Endothelial cell (in vitro differentiated cells): ENCODE measurements around the gene TAF3. TPM values are rescaled to one million over a fixed set of nuclear protein-coding genes. Genes with fewer than 3 reads are reported as not detected.
A peak's percentile ranks its signal among the peaks of the same experiment; 100 is the strongest.

ENCODE experiments used
- DNase-seq: peaks from one replicate; pipeline ENCODE4 v3.0.0; 2021; ENCODE audit warnings: low spot score
- H3K27ac Mint-ChIP-seq: one replicate; pipeline ENCODE4 v1.8.0; 2021; ENCODE audit warnings: mixed read lengths, inconsistent platforms; ENCODE audit not compliant: unreplicated experiment
- H3K27me3 Mint-ChIP-seq: one replicate; pipeline ENCODE4 v1.8.0; 2021; ENCODE audit warnings: mild to moderate bottlenecking, moderate library complexity, mixed read lengths, inconsistent platforms; ENCODE audit not compliant: unreplicated experiment
- H3K36me3 Mint-ChIP-seq: one replicate; pipeline ENCODE4 v1.8.0; 2021; ENCODE audit warnings: mild to moderate bottlenecking, low read depth, mixed read lengths, inconsistent platforms; ENCODE audit not compliant: unreplicated experiment
- H3K4me1 Mint-ChIP-seq: one replicate; pipeline ENCODE4 v1.8.0; 2021; ENCODE audit warnings: mild to moderate bottlenecking, mixed read lengths, inconsistent platforms; ENCODE audit not compliant: unreplicated experiment
- H3K4me3 Mint-ChIP-seq: one replicate; pipeline ENCODE4 v1.8.0; 2021; ENCODE audit warnings: mild to moderate bottlenecking, mixed read lengths, inconsistent platforms; ENCODE audit not compliant: unreplicated experiment
- H3K9me3 Mint-ChIP-seq: one replicate; pipeline ENCODE4 v1.8.0; 2021; ENCODE audit warnings: mixed read lengths, inconsistent platforms; ENCODE audit not compliant: unreplicated experiment
- total RNA-seq: library from RNA; stranded (reverse); fragmentation: NEBNext Ultra II Directional; extraction: Animal tissue kit (Norgen Biotek cat#: 25700); gene quantifications from one replicate; pipeline ENCODE4 v1.2.1, GENCODE V29; 2021; ENCODE audit not compliant: unreplicated experiment
- TF ChIP-seq, protein P1 (sequence below): fragments of 200-600 bp; sonication (generic); IDR thresholded peaks from one replicate; pipeline ENCODE4 v1.5.0; 2021; ENCODE audit warnings: antibody characterized with exemption; ENCODE audit not compliant: unreplicated experiment

The TAF3 gene
- total RNA-seq, 1 donor from 2014 or later, result 12.4 TPM

DNA sequence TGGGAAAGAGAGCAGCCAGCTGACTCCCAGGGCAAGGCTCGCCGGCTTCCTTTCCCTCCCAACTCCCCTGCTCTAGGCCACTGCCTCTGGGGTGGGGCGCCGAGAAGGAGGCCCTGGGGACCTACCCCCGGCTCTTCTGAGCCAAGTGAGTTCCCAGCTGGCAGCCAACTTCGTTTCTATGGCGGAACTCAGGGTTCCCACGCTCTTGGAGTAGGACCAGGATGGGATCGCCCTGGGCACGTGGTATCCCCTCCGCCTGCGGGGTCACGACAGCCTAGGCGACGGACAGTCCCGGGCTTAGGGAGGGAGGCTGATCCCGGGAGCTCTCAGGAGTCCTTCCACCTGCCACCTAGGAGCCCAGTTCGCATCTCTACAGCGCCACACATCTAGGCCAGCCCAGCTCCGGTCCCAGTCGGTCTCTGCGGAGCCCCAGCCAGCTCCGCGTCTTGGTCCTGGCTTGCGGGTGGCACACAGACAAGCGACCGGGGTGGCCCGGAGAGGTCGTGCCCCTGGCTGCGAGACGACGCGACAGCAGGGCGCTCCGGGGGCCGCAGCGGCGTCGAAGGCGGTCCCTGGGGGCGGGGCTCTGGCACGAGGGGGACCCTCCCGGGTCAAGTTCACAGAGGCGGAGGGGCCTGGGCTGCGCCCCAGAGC lies 215.6 kb downstream of the TAF3 start:
- H3K27ac Mint-ChIP-seq, result no peak overlapping the region

DNA sequence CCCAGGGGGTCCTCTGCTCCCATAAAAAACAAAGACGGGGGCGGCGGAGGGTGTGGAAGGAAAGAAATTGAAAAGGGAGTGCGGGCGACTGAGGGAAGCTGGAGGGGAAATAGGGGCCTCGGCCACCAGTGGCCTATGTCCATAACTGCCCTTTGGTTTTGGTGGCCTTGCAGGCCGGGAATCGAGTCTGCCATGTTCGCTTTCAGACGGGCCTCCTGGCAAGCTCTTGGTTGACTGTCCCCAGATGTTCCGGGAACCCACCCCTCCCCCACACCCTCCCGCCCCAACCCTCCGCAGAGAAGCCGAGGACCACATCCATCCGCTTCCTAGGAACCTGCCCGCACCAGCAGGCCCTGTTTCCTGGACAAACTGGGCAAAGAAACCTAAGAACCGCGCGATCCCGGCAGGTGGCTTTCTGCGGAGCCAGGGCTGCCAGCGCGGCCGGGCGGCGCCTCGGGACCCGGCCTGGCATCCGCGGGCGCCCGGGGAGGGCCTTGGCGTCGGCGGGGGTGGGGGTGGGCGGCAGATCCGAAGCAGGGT lies 216.2 kb downstream of the TAF3 start:
- H3K27ac Mint-ChIP-seq, result no peak overlapping the region
- no peak for DNase-seq
- H3K9me3 Mint-ChIP-seq, result no peaks in the 10 kb centered on the region
- peaks cover 28% of the 10 kb centered on the region for H3K27me3 Mint-ChIP-seq
- H3K4me3 Mint-ChIP-seq, result no peak overlapping the region
- TF ChIP-seq, protein P1, sequence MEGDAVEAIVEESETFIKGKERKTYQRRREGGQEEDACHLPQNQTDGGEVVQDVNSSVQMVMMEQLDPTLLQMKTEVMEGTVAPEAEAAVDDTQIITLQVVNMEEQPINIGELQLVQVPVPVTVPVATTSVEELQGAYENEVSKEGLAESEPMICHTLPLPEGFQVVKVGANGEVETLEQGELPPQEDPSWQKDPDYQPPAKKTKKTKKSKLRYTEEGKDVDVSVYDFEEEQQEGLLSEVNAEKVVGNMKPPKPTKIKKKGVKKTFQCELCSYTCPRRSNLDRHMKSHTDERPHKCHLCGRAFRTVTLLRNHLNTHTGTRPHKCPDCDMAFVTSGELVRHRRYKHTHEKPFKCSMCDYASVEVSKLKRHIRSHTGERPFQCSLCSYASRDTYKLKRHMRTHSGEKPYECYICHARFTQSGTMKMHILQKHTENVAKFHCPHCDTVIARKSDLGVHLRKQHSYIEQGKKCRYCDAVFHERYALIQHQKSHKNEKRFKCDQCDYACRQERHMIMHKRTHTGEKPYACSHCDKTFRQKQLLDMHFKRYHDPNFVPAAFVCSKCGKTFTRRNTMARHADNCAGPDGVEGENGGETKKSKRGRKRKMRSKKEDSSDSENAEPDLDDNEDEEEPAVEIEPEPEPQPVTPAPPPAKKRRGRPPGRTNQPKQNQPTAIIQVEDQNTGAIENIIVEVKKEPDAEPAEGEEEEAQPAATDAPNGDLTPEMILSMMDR, result no peak
- H3K36me3 Mint-ChIP-seq, result peaks cover 4% of the 10 kb centered on the region
- H3K4me1 Mint-ChIP-seq, result peaks cover 21% of the 10 kb centered on the region

More for the DNA sequence above, 215.6 kb downstream of the TAF3 start:
- H3K36me3 Mint-ChIP-seq, result peaks cover 4% of the 10 kb centered on the region
- TF ChIP-seq, protein P1, result no peak
- peaks cover 18% of the 10 kb centered on the region for H3K4me1 Mint-ChIP-seq
- H3K9me3 Mint-ChIP-seq, result no peaks in the 10 kb centered on the region
- H3K4me3 Mint-ChIP-seq, result no peak overlapping the region
- peaks cover 24% of the 10 kb centered on the region for H3K27me3 Mint-ChIP-seq
- no peak for DNase-seq

DNA sequence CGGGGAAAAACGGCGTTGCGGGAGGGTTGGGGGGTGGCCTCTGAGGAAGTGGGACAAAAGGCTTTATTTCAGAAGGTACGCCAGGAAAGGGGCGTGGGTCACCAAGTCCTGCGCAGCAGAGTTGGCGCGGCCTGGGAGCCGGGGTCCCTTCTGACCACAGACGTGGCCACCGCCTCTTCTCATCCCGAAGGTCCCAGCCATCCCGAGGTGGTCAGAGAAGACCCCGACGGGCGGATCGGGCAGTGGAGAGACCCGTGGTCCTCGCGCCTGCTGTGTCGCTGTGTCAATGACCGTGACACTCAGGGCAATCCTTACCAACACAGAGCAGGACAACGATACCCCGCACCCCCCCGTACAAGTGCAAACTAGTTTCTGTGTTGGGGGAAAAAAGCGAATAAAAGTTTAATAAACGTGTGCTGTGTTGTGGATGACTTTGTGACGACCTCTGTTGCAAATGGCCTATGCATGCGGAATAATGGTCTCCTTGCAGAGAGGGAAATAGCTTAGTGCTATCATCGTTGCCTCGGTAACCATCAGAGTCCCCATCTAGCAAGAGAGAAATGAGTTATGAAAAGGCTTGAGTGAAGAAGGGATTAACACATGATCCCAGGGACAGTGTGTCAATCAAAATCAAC lies 216.8 kb downstream of the TAF3 start:
- TF ChIP-seq, protein P1, result no peak
- H3K27ac Mint-ChIP-seq, result no peak overlapping the region

DNA sequence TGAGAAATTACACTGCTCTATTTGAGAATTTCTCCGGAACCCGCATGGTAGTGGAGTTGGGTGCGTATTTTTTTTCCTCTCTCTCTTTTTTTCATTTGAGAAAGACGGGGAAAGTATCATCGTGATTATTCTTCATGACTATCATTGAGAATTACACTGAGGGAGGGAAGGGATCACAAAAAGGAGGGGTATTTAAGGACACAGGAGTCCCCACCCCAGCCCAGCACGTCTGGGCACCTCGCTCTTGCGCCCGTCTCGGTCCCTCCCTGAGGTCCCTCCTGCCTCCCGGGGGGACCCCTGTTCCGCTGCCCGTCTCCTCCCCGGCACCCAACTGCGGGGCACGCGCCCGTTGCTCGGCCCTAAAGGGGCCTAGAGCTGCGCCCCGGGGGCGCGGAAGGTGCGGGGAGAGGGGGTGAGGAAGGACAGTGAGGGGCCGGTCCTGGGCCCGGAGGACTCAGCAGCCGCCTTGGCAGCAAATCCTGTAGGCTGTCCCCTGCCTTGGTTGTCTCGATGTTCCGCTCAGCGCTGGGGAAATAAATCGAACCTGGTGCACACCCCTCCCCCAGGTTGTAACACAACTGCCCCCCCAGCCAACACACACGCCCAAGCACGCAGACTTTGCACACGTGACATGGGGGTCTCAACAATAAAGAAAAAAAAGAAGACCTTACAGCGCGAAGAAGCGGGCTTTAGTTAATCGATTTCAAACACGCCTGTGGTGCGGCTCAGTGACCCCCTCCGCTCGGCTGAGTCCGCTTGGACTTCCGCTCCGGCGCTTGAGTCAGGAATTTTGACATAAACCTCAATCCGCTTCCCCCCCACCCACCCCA lies 217.6 kb downstream of the TAF3 start:
- Mint-ChIP-seq H3K36me3 (peaks cover 4% of the 10 kb centered on the region), H3K27ac (no peak overlapping the region), H3K9me3 (no peaks in the 10 kb centered on the region), H3K4me1 (peaks cover 23% of the 10 kb centered on the region), H3K27me3 (peaks cover 28% of the 10 kb centered on the region), H3K4me3 (peak overlapping the region; percentile 74)
- TF ChIP-seq, protein P1, result no peak
- DNase-seq, result no peak

More for the DNA sequence above, 216.8 kb downstream of the TAF3 start:
- Mint-ChIP-seq H3K9me3 (no peaks in the 10 kb centered on the region), H3K27me3 (peaks cover 28% of the 10 kb centered on the region), H3K36me3 (peaks cover 4% of the 10 kb centered on the region), H3K4me1 (peaks cover 23% of the 10 kb centered on the region), H3K4me3 (peak overlapping the region; percentile 74)
- no peak for DNase-seq
